Middle frontal gyrus (tissue), 1 donor: Measurements from ENCODE around the gene OR2T6.
"Not testable (repeated sequence)": the region's sequence is repeated elsewhere in the genome, so short reads cannot be mapped to it uniquely, and the experiment has no call there.

ENCODE experiments used
- DNase-seq: peaks from one replicate; pipeline ENCODE4 v3.0.0-alpha.2; 2015; ENCODE audit warnings: low spot score; ENCODE audit errors: extremely low spot score

Gene OR2T6

DNA sequence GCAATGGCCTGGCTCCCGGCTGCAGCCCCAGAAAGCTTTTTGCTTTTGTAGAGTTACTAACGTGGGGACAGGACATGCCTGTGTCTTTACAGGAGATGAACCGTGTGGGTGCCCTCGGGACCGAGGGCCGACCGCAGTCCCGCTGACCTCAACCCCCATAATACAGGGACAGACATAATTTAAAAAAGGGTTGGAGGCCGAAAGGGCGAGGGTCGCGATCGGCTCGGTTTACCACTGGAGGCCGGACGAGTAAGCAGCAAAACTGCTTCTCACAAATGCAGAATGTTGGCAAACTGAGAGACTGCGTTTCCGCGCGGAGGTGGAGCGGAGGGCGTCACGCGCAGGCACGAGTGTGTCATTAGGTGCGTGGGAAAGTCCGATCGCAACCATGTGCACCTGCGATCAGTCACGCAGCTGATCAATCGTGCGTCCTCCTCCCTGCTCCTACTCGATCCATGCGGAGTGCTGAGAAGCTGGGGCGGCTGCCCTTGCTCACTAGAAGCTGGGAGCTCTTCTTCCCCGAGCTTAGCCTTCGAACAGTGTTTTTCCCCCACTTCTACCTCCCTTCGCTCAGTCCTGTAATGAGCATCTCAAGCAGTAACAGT lies 58.4 kb downstream of the OR2T6 start:
- DNase-seq, result not testable (repeated sequence)

- not testable (repeated sequence) for DNase-seq
Measured at GRCh38 chr1:248434913-248435312, 59.4 kb downstream of the OR2T6 start.

- DNase-seq, result not testable (repeated sequence)
Measured at GRCh38 chr1:248436303-248436702, 60.8 kb downstream of the OR2T6 start.

DNA sequence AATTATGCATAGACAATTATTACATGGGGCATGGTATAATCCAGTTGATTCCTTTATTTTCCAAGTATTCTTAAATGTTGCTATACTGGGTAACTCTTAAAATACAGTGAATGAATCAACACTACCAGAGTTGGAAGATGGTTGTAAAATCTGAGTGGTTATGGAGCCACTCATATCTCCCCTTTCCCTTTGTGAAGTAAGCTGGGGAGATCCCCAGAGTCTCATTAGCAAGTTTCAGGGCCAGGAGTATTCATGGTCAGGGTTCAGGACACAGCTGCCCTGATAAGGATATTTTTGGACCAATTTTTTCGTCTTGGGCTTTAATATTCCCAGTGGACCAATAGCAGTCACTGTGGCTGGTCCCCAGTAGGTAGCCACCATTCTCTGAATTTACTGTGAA lies 63.1 kb downstream of the OR2T6 start:
- not testable (repeated sequence) for DNase-seq

DNA sequence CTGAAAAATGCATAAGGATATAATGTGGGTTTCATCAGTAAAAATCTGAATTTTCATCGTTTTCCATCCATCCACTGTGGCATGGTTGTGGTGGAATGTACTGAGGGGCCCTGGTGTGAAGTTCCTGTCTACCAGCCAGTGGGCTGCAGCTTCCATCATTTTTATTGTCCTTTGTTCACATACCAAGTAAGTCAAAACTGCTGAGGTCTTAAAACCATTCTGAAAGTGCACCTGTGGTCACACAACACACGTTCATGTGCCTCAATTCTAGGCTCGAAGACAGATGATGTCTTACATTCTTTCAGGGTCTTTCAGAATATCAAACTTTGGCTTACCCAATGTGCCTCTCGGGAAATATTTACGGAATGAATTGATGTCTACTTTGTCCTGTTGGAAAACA lies 63.7 kb downstream of the OR2T6 start:
- not testable (repeated sequence) for DNase-seq
